Upper lobe of left lung (tissue), 4 donors: Measurements from ENCODE around the gene CNTNAP2.

Experiments used
- CTCF ChIP-seq, 6 experiments: fragments of 450-650 bp in 4 of 6; fragments of 200-600 bp in 2 of 6; sonication (generic) in 2 of 6; IDR thresholded peaks; one replicate each; pipeline ENCODE4 v1.5.1; 2016 to 2019; ENCODE audit warnings: antibody characterized with exemption in 6 of 6
- EP300 ChIP-seq, 4 donors: sonication (generic); formaldehyde crosslinking; IDR thresholded peaks; one replicate each; pipeline ENCODE4 v1.5.1; 2017; ENCODE audit warnings: antibody characterized with exemption in 4 of 4, control low read depth in 2 of 4

GRCh38 chr7:147452816-147453215 is 1336.2 kb downstream of the CNTNAP2 start:
- TF ChIP-seq CTCF (IDR thresholded peaks at IDR 0.05) (no peak), EP300 (IDR thresholded peaks at IDR 0.05) (no peak)
